H1 (cell line): ENCODE results near the gene ASTN2. TPM values are rescaled to one million over a fixed set of nuclear protein-coding genes. Genes with fewer than 3 reads are reported as not detected.

ENCODE experiments used
- CTCF ChIA-PET: fragments of 300-600 bp; sonication (Branson Sonifier 250); formaldehyde crosslinking; loops from one replicate; lab custom pipeline; 2021; ENCODE audit not compliant: partially characterized antibody; lab: Charles Lee
- POLR2A ChIA-PET: fragments of 300-600 bp; sonication (Branson Sonifier 250); formaldehyde crosslinking; loops from one replicate; lab custom pipeline; 2021; ENCODE audit warnings: inconsistent platforms; ENCODE audit not compliant: partially characterized antibody; lab: Charles Lee
- DNase-seq, 2 experiments: peaks; one replicate each; pipeline versions ENCODE4 v3.0.0 to v3.0.0-alpha.2; 2010 to 2022; ENCODE audit warnings: low spot score in 2 of 2, low read depth in 1 of 2, mixed read lengths in 1 of 2
- FAIRE-seq: peaks from 2 replicates; lab custom pipeline; 2011; peaks lifted over from hg19 to GRCh38; lab: Jason Lieb, UNC
- H2AFZ ChIP-seq: 2 replicates; pipeline ENCODE4 v1.8.1; 2012; ENCODE audit warnings: low read length, inconsistent platforms
- H2AK5ac ChIP-seq: 2 replicates; pipeline ENCODE4 v1.6.1; 2013; ENCODE audit warnings: low read depth, low read length
- H2BK120ac ChIP-seq: replicated peaks from 2 replicates; pipeline ENCODE3; 2013; ENCODE audit warnings: low read depth, low read length, inconsistent platforms
- H2BK12ac ChIP-seq: 2 replicates; pipeline ENCODE4 v1.6.1; 2013; ENCODE audit warnings: low read depth, low read length
- H2BK15ac ChIP-seq: 2 replicates; pipeline ENCODE4 v1.6.1; 2013; ENCODE audit warnings: low read length
- H2BK20ac ChIP-seq: 2 replicates; pipeline ENCODE4 v1.6.1; 2013; ENCODE audit warnings: low read length
- H2BK5ac ChIP-seq: 2 replicates; pipeline ENCODE4 v1.6.1; 2013; ENCODE audit warnings: low read depth, low read length
- H3K14ac ChIP-seq: 2 replicates; pipeline ENCODE4 v1.6.1; 2013; ENCODE audit warnings: inconsistent platforms; ENCODE audit not compliant: insufficient read length
- H3K18ac ChIP-seq: 2 replicates; pipeline ENCODE4 v1.6.1; 2013; ENCODE audit warnings: low read length; ENCODE audit errors: extremely low read depth
- H3K23ac ChIP-seq: 2 replicates; pipeline ENCODE4 v1.6.1; 2013; ENCODE audit warnings: inconsistent platforms; ENCODE audit not compliant: insufficient read length
- H3K23me2 ChIP-seq: 2 replicates; pipeline ENCODE4 v1.6.1; 2013; ENCODE audit warnings: low read depth, low read length
- H3K27ac ChIP-seq: 2 replicates; pipeline ENCODE4 v1.6.1; 2011; ENCODE audit warnings: low read depth, low read length, inconsistent platforms
- H3K27me3 ChIP-seq, 4 experiments: replicated peaks in 1 of 4; 1 replicate in 1 of 4; 2 replicates in 3 of 4; pipeline versions ENCODE4 v1.6.1 to v1.8.1; 2011 to 2013; ENCODE audit warnings: low read length in 3 of 4, mild to moderate bottlenecking in 3 of 4, inconsistent platforms in 2 of 4, mixed read lengths in 2 of 4, moderate library complexity in 1 of 4; ENCODE audit not compliant: control insufficient read depth in 3 of 4, insufficient read depth in 3 of 4; ENCODE audit errors: extremely low read depth in 1 of 4
- H3K36me3 ChIP-seq, 4 experiments: 2 replicates each; pipeline versions ENCODE4 v1.6.1 to v1.8.1; 2011 to 2013; ENCODE audit warnings: mild to moderate bottlenecking in 4 of 4, low read length in 3 of 4, moderate library complexity in 2 of 4, control low read depth in 1 of 4, inconsistent platforms in 1 of 4; ENCODE audit not compliant: insufficient read depth in 4 of 4, control insufficient read depth in 2 of 4
- H3K4ac ChIP-seq: replicated peaks from 2 replicates; pipeline ENCODE3; 2013; ENCODE audit warnings: low read length, low read depth, mixed read lengths, inconsistent platforms; ENCODE audit not compliant: insufficient read length
- H3K4me1 ChIP-seq, 4 experiments: replicated peaks in 1 of 4; 1 replicate in 1 of 4; 2 replicates in 3 of 4; pipeline versions ENCODE4 v1.6.1 to v1.8.1; 2011 to 2013; ENCODE audit warnings: low read length in 3 of 4, inconsistent platforms in 2 of 4, mixed read lengths in 1 of 4; ENCODE audit not compliant: insufficient read depth in 4 of 4, control insufficient read depth in 3 of 4
- H3K4me2 ChIP-seq, 2 experiments: 2 replicates each; pipeline versions ENCODE4 v1.6.1 to v1.8.1; 2011 to 2013; ENCODE audit warnings: low read depth in 2 of 2, low read length in 2 of 2, control low read depth in 1 of 2, inconsistent platforms in 1 of 2, mild to moderate bottlenecking in 1 of 2; ENCODE audit not compliant: insufficient read depth in 1 of 2
- H3K4me3 ChIP-seq, 4 experiments: fragments of 200-600, 300-600 bp in 1 of 4; sonication (generic), shearing (Covaris generic), sonication (Bioruptor Twin) in 1 of 4; 2 replicates each; pipeline versions ENCODE4 v1.5.1 to v1.8.1; 2011 to 2016; ENCODE audit warnings: low read length in 4 of 4, low read depth in 3 of 4, control low read depth in 2 of 4, inconsistent platforms in 2 of 4, mild to moderate bottlenecking in 2 of 4, mixed read lengths in 1 of 4, moderate library complexity in 1 of 4; ENCODE audit not compliant: insufficient read depth in 2 of 4; ENCODE audit errors: extremely low read depth in 1 of 4
- H3K56ac ChIP-seq: replicated peaks from 2 replicates; pipeline ENCODE3; 2013; ENCODE audit warnings: low read depth, mild to moderate bottlenecking, mixed read lengths, low read length, inconsistent platforms; ENCODE audit not compliant: insufficient read length
- H3K79me1 ChIP-seq: 2 replicates; pipeline ENCODE4 v1.6.1; 2013; ENCODE audit warnings: low read depth, low read length, control low read depth
- H3K79me2 ChIP-seq, 2 experiments: 2 replicates each; pipeline versions ENCODE4 v1.6.1 to v1.8.1; 2012 to 2013; ENCODE audit warnings: low read length in 2 of 2, mild to moderate bottlenecking in 2 of 2, inconsistent platforms in 1 of 2; ENCODE audit not compliant: insufficient read depth in 2 of 2, control insufficient read depth in 1 of 2
- H3K9ac ChIP-seq, 4 experiments: replicated peaks in 1 of 4; 1 replicate in 1 of 4; 2 replicates in 3 of 4; pipeline versions ENCODE4 v1.6.1 to v1.8.1; 2011 to 2013; ENCODE audit warnings: low read depth in 3 of 4, low read length in 3 of 4, control low read depth in 2 of 4, mild to moderate bottlenecking in 2 of 4, moderate library complexity in 2 of 4, inconsistent platforms in 1 of 4; ENCODE audit errors: extremely low read depth in 1 of 4
- H3K9me3 ChIP-seq, 2 experiments: 2 replicates each; pipeline versions ENCODE4 v1.6.1 to v1.8.1; 2012 to 2013; ENCODE audit warnings: mild to moderate bottlenecking in 2 of 2, moderate library complexity in 2 of 2, control low read depth in 1 of 2, inconsistent platforms in 1 of 2, low read depth in 1 of 2, low read length in 1 of 2, mixed read lengths in 1 of 2; ENCODE audit not compliant: insufficient read depth in 2 of 2
- H4K20me1 ChIP-seq, 2 experiments: replicated peaks in 1 of 2; 2 replicates each; pipeline versions ENCODE3 to v1.8.1; 2011 to 2013; ENCODE audit warnings: inconsistent platforms in 2 of 2, low read length in 2 of 2, mild to moderate bottlenecking in 1 of 2; ENCODE audit not compliant: insufficient read depth in 2 of 2, control insufficient read depth in 1 of 2
- H4K5ac ChIP-seq: 2 replicates; pipeline ENCODE4 v1.6.1; 2013; ENCODE audit warnings: low read length, low read depth, mixed read lengths, inconsistent platforms; ENCODE audit not compliant: insufficient read length
- H4K8ac ChIP-seq: 2 replicates; pipeline ENCODE4 v1.8.0; 2013; ENCODE audit warnings: mild to moderate bottlenecking, moderate library complexity, low read length, inconsistent platforms; ENCODE audit not compliant: insufficient read depth; ENCODE audit errors: extremely low read depth
- H4K91ac ChIP-seq: replicated peaks from 2 replicates; pipeline ENCODE3; 2013; ENCODE audit warnings: low read length, mixed read lengths, inconsistent platforms; ENCODE audit not compliant: insufficient read length
- BACH1 ChIP-seq: IDR thresholded peaks from 2 replicates; pipeline ENCODE4 v1.6.1; 2012; ENCODE audit warnings: low read length, improper control_type of control experiment
- CTBP2 ChIP-seq: IDR thresholded peaks from 2 replicates; pipeline ENCODE4 v1.7.0; 2011; ENCODE audit warnings: borderline replicate concordance, mild to moderate bottlenecking, moderate library complexity, mixed read lengths, low read length; ENCODE audit not compliant: insufficient read depth, insufficient read length
- EGR1 ChIP-seq: IDR thresholded peaks from 2 replicates; pipeline ENCODE4 v1.6.1; 2011; ENCODE audit warnings: low read depth, low read length, borderline replicate concordance
- EP300 ChIP-seq, 2 experiments: IDR thresholded peaks; 1 replicate in 1 of 2; 2 replicates in 1 of 2; pipeline ENCODE4 v1.6.1; 2011 to 2012; ENCODE audit warnings: low read depth in 2 of 2, low read length in 2 of 2, mild to moderate bottlenecking in 2 of 2, borderline replicate concordance in 1 of 2, inconsistent platforms in 1 of 2, moderate library complexity in 1 of 2
- KDM4A ChIP-seq: IDR thresholded peaks from one replicate; pipeline ENCODE4 v1.7.1; 2012; ENCODE audit warnings: low read depth, mild to moderate bottlenecking, moderate library complexity, low read length, inconsistent platforms; ENCODE audit not compliant: severe bottlenecking
- POLR2A ChIP-seq, 2 experiments: IDR thresholded peaks; 1 replicate in 1 of 2; 2 replicates in 1 of 2; pipeline ENCODE4 v1.6.1; 2011; ENCODE audit warnings: low read depth in 2 of 2, low read length in 2 of 2, mild to moderate bottlenecking in 2 of 2; ENCODE audit errors: control extremely low read depth in 1 of 2
- RFX5 ChIP-seq: IDR thresholded peaks from 2 replicates; pipeline ENCODE4 v1.6.1; 2011; ENCODE audit warnings: low read depth, low read length, improper control_type of control experiment, borderline replicate concordance
- RNF2 ChIP-seq: fragments of 200-900, 300-1000 bp; sonication (generic); IDR thresholded peaks from 2 replicates; pipeline ENCODE4 v1.7.1; 2016; ENCODE audit warnings: borderline replicate concordance, low read depth, mild to moderate bottlenecking, antibody characterized with exemption, low read length; ENCODE audit not compliant: poor library complexity, severe bottlenecking; ENCODE audit errors: missing control alignments
- SAP30 ChIP-seq: fragments of 300-600 bp; sonication (generic); IDR thresholded peaks from 2 replicates; pipeline ENCODE4 v1.7.1; 2012; ENCODE audit warnings: low read length, moderate library complexity, mild to moderate bottlenecking, inconsistent platforms; ENCODE audit not compliant: insufficient read depth, insufficient replicate concordance
- SIRT6 ChIP-seq: IDR thresholded peaks from one replicate; pipeline ENCODE4 v1.7.1; 2012; ENCODE audit warnings: low read length, inconsistent platforms
- YY1 ChIP-seq: IDR thresholded peaks from 2 replicates; pipeline ENCODE4 v1.6.1; 2011; ENCODE audit warnings: low read depth, mild to moderate bottlenecking, low read length
- ZNF274 ChIP-seq: IDR thresholded peaks from 2 replicates; pipeline ENCODE4 v1.7.0; 2012; ENCODE audit warnings: low read length, borderline replicate concordance; ENCODE audit errors: extremely low read depth
- WGBS, 2 experiments: shearing (Covaris generic) in 1 of 2; methylation state at CpG; one replicate each; pipeline versions ENCODE4 v1.1.6 to v1.1.7; 2013 to 2015; ENCODE audit warnings: low lambda C conversion rate in 2 of 2, mixed read lengths in 2 of 2, inconsistent platforms in 1 of 2, low coverage in 1 of 2, missing lambda C conversion rate in 1 of 2; ENCODE audit not compliant: insufficient replicate concordance in 2 of 2, insufficient coverage in 1 of 2, insufficient read length in 1 of 2; ENCODE audit errors: extremely low coverage in 1 of 2, missing lambda C conversion rate in 1 of 2; 5-methylcytosine and 5-hydroxymethylcytosine counted together
- polyA plus RNA-seq, 7 experiments: library from polyadenylated mRNA; depleted of rRNA in 3 of 7; stranded (reverse) in 5 of 7; unstranded in 2 of 7; fragments of >200 nt in 5 of 7; fragments of 200-250 nt in 2 of 7; gene quantifications; 1 replicate in 5 of 7; 2 replicates in 1 of 7; 4 replicates in 1 of 7; pipeline versions ENCODE4 v1.2.1 to v1.2.3, GENCODE V29; 2011 to 2013; ENCODE audit warnings: missing spikeins in 2 of 7, mixed read lengths in 2 of 7
- total RNA-seq: library from RNA; stranded (reverse); fragmentation: NEBNext Ultra II Directional; extraction: Animal tissue kit (Norgen Biotek cat#: 25700); gene quantifications from 2 replicates; pipeline ENCODE4 v1.2.1, GENCODE V29; 2021

The ASTN2 gene
- total and polyA plus RNA-seq, 2 of the 8 experiments (the other 6 are each of a cell fraction or from before 2014, with no cell fraction given): 8.2 to 13.7 TPM

DNA sequence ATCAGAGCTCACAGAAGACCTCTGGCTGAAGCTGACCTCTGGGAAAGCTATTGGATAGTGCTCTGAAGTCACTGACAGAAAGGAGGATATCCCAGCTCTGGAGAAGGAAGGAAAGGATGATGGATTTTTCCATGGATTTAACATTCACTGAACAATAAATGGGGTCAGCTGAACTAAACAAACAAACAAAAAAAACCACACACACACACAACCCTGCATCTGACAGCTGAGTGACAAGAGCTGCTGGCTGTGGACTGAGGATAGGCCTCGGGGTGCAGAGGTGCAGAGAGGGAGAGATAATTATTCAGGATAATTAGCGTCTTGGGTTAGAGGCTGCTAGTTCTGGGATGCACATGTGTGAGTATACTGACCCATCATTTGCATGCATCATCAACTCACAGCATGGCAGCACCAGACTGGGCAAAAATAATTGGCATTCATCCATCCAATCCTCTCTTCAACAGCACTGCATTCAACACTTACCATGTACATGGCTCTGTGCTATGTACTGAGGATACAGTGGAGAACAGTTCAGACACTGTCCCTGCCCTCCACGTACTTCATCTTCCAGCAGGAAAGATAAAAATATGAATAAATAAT, 859.2 kb downstream of the ASTN2 start:
- WGBS, 2 experiments: 78% methylated on average over 3 of the region's 3 CpGs; no CpG with 5 or more reads in 1 of the 2 experiments
- H4K8ac ChIP-seq: no peak overlapping the region
- no peak overlapping the region for H4K5ac ChIP-seq
- no peak overlapping the region for H2BK5ac ChIP-seq
- no peak overlapping the region for H3K14ac ChIP-seq
- H4K20me1 ChIP-seq: peaks cover under 1 to 1% of the 10 kb centered on the region in 2 experiments
- no peaks in the 10 kb centered on the region for H3K27me3 ChIP-seq
- ChIA-PET POLR2A (no interaction called here), CTCF (interaction anchor here (0.8 to 2.9 kb wide), 5 partner anchors 16 to 963 kb away, joined by 3 to 13 read pairs (median 3); no protein-coding TSS in a partner anchor)
- H3K79me2 ChIP-seq: no peaks in the 10 kb centered on the region
- H3K4me3 ChIP-seq: no peak overlapping the region
- no peak overlapping the region for H2BK12ac ChIP-seq
- no peak overlapping the region for H2AFZ ChIP-seq
- H3K4ac ChIP-seq: no peak overlapping the region
- H2BK15ac ChIP-seq: no peak overlapping the region
- H3K56ac ChIP-seq: no peak overlapping the region
- no peak overlapping the region for H3K4me2 ChIP-seq
- H3K18ac ChIP-seq: no peak overlapping the region
- H3K36me3 ChIP-seq: no peaks in the 10 kb centered on the region
- no peak overlapping the region for H3K27ac ChIP-seq
- no peaks in the 10 kb centered on the region for H3K4me1 ChIP-seq
- H3K9ac ChIP-seq: no peak overlapping the region
- H3K23me2 ChIP-seq: no peaks in the 10 kb centered on the region
- no peaks in the 10 kb centered on the region for H3K9me3 ChIP-seq
- no peak overlapping the region for H4K91ac ChIP-seq
- FAIRE-seq (no peak), DNase-seq (no peak)
- no peak overlapping the region for H3K23ac ChIP-seq
- no peak overlapping the region for H2AK5ac ChIP-seq
- H2BK20ac ChIP-seq: no peak overlapping the region
- no peaks in the 10 kb centered on the region; the same call in 1 of the 2 replicates for H3K79me1 ChIP-seq
- H2BK120ac ChIP-seq: no peak overlapping the region
- TF ChIP-seq KDM4A (no peak), ZNF274 (no peak), SAP30 (no peak), RNF2 (no peak), POLR2A (IDR thresholded peaks at IDR 0.05; ENCODE audit: control extremely low read depth in 1 of 2, low read depth in 2 of 2, low read length in 2 of 2) (no peak), BACH1 (no peak), EP300 (IDR thresholded peaks at IDR 0.05; ENCODE audit: borderline replicate concordance in 1 of 2, low read depth in 2 of 2, low read length in 2 of 2) (no peak), EGR1 (no peak), YY1 (no peak), SIRT6 (no peak), CTBP2 (no peak), RFX5 (no peak)
